Left lobe of liver (tissue), 2 donors: Measurements from ENCODE around the gene MAGEB4. TPM values are rescaled to one million over a fixed set of nuclear protein-coding genes. Genes with fewer than 3 reads are reported as not detected.

Experiments used
- ATAC-seq: fragments of 200-7000 bp; cut with Tn5 transposase; one replicate; pipeline ENCODE4 v1.9.1; 2020; ENCODE audit warnings: mild to moderate bottlenecking, moderate library complexity
- DNase-seq: peaks from one replicate; pipeline ENCODE4 v3.0.0-alpha.2; 2020; ENCODE audit warnings: low spot score
- total RNA-seq: library from RNA; stranded (reverse); gene quantifications from one replicate; pipeline ENCODE4 v1.2.1, GENCODE V29; 2021
- donor health status: DM: no; HTN: no; CAD: no; lungs with moderate emphysema.
- donor health status: DM: no; HTN: yes; CAD: no.

MAGEB4 gene
- total RNA-seq, 1 donor from 2014 or later, result not detected

- no peak for DNase-seq
- ATAC-seq, result no peak
These were observed 41.8 kb downstream of the MAGEB4 start for GRCh38 chrX:30283456-30284200.

Other genes with a start within 250 kb of the MAGEB4 start
- 0.15 TPM for gene MAGEB2, start 26.4 kb upstream of the MAGEB4 start, total RNA-seq
- gene MAGEB3, start 11.3 kb upstream of the MAGEB4 start, total RNA-seq, result not detected
- not detected for gene MAGEB1, start 5.1 kb downstream of the MAGEB4 start, total RNA-seq
- gene NR0B1, start 67.4 kb downstream of the MAGEB4 start, total RNA-seq, result not detected